SW 1271 (cell line): ENCODE results near the gene GADD45GIP1.
"Not testable (repeated sequence)": the region's sequence is repeated elsewhere in the genome, so short reads cannot be mapped to it uniquely, and the experiment has no call there.

ENCODE experiments used
- DNase-seq, 2 experiments: peaks; one replicate each; lab custom pipeline; 2025; lab: John Stamatoyannopoulos, UW

Gene GADD45GIP1

GRCh38 chr19:12957389-12957952, 448 bp upstream of the GADD45GIP1 start:
- not testable (repeated sequence) for DNase-seq

- DNase-seq: no peak
Measured at GRCh38 chr19:12955996-12956395, 1.0 kb downstream of the GADD45GIP1 start.

GRCh38 chr19:12955575-12955974, 1.4 kb downstream of the GADD45GIP1 start:
- DNase-seq: not testable (repeated sequence)

- DNase-seq: no peak
Measured at GRCh38 chr19:12954612-12954962, 2.4 kb downstream of the GADD45GIP1 start.

- DNase-seq: no peak
Measured at GRCh38 chr19:12953799-12954611, 3.0 kb downstream of the GADD45GIP1 start.

GRCh38 chr19:12953138-12953798, 3.8 kb downstream of the GADD45GIP1 start:
- no peak for DNase-seq

- peak; percentile 48 to 65 for DNase-seq
Measured at GRCh38 chr19:12952488-12953137, 4.4 kb downstream of the GADD45GIP1 start.

GRCh38 chr19:12952050-12952449, 5.0 kb downstream of the GADD45GIP1 start:
- DNase-seq: not testable (repeated sequence)

- no peak for DNase-seq
Measured at GRCh38 chr19:12949363-12950283, 7.4 kb downstream of the GADD45GIP1 start.

GRCh38 chr19:12948612-12949362, 8.2 kb downstream of the GADD45GIP1 start:
- DNase-seq: no peak

- DNase-seq: no peak
Measured at GRCh38 chr19:12947702-12948611, 9.1 kb downstream of the GADD45GIP1 start.

GRCh38 chr19:12946731-12947496, 10.1 kb downstream of the GADD45GIP1 start:
- no peak for DNase-seq

GRCh38 chr19:12946092-12946721, 10.8 kb downstream of the GADD45GIP1 start:
- DNase-seq: peak; percentile 47 to 52

- DNase-seq: peak; percentile 92 to 94
Measured at GRCh38 chr19:12945479-12946091, 11.4 kb downstream of the GADD45GIP1 start, which contains the start of gene RAD23A. RAD23A (plus strand) TSS chr19:12945862; CDS start chr19:12945949, 87 bp downstream.

- no peak for DNase-seq
Measured at GRCh38 chr19:12944104-12944674, 12.8 kb downstream of the GADD45GIP1 start.

- no peak for DNase-seq
Measured at GRCh38 chr19:12943437-12944044, 13.5 kb downstream of the GADD45GIP1 start.

- DNase-seq: no peak
Measured at GRCh38 chr19:12940897-12941296, 16.1 kb downstream of the GADD45GIP1 start.
